ENCODE results near the gene NPIPB4.
"Not testable (repeated sequence)": the region's sequence is repeated elsewhere in the genome, so short reads cannot be mapped to it uniquely, and the experiment has no call there.

NPIPB4 gene

GRCh38 chr16:21857656-21858055, at the start of gene NPIPB4:
Gene NPIPB4 (minus strand): TSS chr16:21857756. CDS start chr16:21857378, 378 bp downstream.
- not testable (repeated sequence) for DNase-seq

GRCh38 chr16:21898998-21899397, 41.4 kb upstream of the NPIPB4 start:
- not testable (repeated sequence) for DNase-seq

GRCh38 chr16:21881988-21882387, 24.4 kb upstream of the NPIPB4 start:
- peak; percentile 9 to 27 for DNase-seq

GRCh38 chr16:21837186-21837585, 20.4 kb downstream of the NPIPB4 start:
- DNase-seq: not testable (repeated sequence)

- not testable (repeated sequence) for DNase-seq
These were observed 21.2 kb downstream of the NPIPB4 start for GRCh38 chr16:21836334-21836733.

- DNase-seq: not testable (repeated sequence)
These were observed 21.8 kb downstream of the NPIPB4 start for GRCh38 chr16:21835747-21836146.

- not testable (repeated sequence) for DNase-seq
These were observed 23.3 kb downstream of the NPIPB4 start for GRCh38 chr16:21834211-21834610.

- not testable (repeated sequence) for DNase-seq
These were observed 27.6 kb downstream of the NPIPB4 start for GRCh38 chr16:21829929-21830328.

- DNase-seq: not testable (repeated sequence)
These were observed 31.4 kb downstream of the NPIPB4 start for GRCh38 chr16:21826067-21826706.

GRCh38 chr16:21825526-21825925, 32.0 kb downstream of the NPIPB4 start:
- DNase-seq: not testable (repeated sequence)

- not testable (repeated sequence) for DNase-seq
These were observed 34.3 kb downstream of the NPIPB4 start for GRCh38 chr16:21823258-21823657.

GRCh38 chr16:21820908-21821465, 36.6 kb downstream of the NPIPB4 start:
- not testable (repeated sequence) for DNase-seq

GRCh38 chr16:21820028-21820907, 37.3 kb downstream of the NPIPB4 start:
- peak; percentile 67 to 78 for DNase-seq

GRCh38 chr16:21819617-21820016, 37.9 kb downstream of the NPIPB4 start:
- DNase-seq: not testable (repeated sequence)

- not testable (repeated sequence) for DNase-seq
These were observed 40.5 kb downstream of the NPIPB4 start for GRCh38 chr16:21817012-21817411.

GRCh38 chr16:21815694-21816093, 41.9 kb downstream of the NPIPB4 start:
- not testable (repeated sequence) for DNase-seq

GRCh38 chr16:21802375-21802663, 55.2 kb downstream of the NPIPB4 start:
- not testable (repeated sequence) for DNase-seq

- DNase-seq: peak; percentile 10 to 27
These were observed 55.8 kb downstream of the NPIPB4 start for GRCh38 chr16:21801538-21802374.

- not testable (repeated sequence) for DNase-seq
These were observed 59.0 kb downstream of the NPIPB4 start for GRCh38 chr16:21798601-21799000.

GRCh38 chr16:21793310-21793709, 64.2 kb downstream of the NPIPB4 start:
- not testable (repeated sequence) for DNase-seq

- DNase-seq: not testable (repeated sequence)
These were observed 67.0 kb downstream of the NPIPB4 start for GRCh38 chr16:21790506-21790905.
